NOMO-1 treated with DMSO at 0.1 percent for 48 hours (cell line): ENCODE measurements around the gene DVL1.
"Not testable (repeated sequence)": the region's sequence is repeated elsewhere in the genome, so short reads cannot be mapped to it uniquely, and the experiment has no call there.

Experiments
- DNase-seq: peaks from one replicate; lab custom pipeline; 2025; ENCODE audit not compliant: unreplicated experiment; lab: John Stamatoyannopoulos, UW

DVL1 gene

GRCh38 chr1:1349256-1350012 is at the start of gene DVL1:
Gene DVL1 (minus strand): TSS chr1:1349418. CDS start chr1:1349065, 353 bp downstream.
- peak; percentile 46 for DNase-seq

GRCh38 chr1:1398677-1399186 is 49.5 kb upstream of the DVL1 start:
- no peak for DNase-seq

- no peak for DNase-seq
Measured at GRCh38 chr1:1397839-1398523, 48.8 kb upstream of the DVL1 start.

- no peak for DNase-seq
Measured at GRCh38 chr1:1395166-1395565, 45.9 kb upstream of the DVL1 start.

- DNase-seq: no peak
Measured at GRCh38 chr1:1394116-1394515, 44.9 kb upstream of the DVL1 start.

GRCh38 chr1:1393428-1393827 is 44.2 kb upstream of the DVL1 start:
- no peak for DNase-seq

- DNase-seq: no peak
Measured at GRCh38 chr1:1393014-1393413, 43.8 kb upstream of the DVL1 start.

GRCh38 chr1:1391225-1391624 is 42.0 kb upstream of the DVL1 start:
- DNase-seq: no peak

- no peak for DNase-seq
Measured at GRCh38 chr1:1390675-1391074, 41.5 kb upstream of the DVL1 start.

- no peak for DNase-seq
Measured at GRCh38 chr1:1388078-1388472, 38.9 kb upstream of the DVL1 start.

GRCh38 chr1:1387098-1388077 is 38.2 kb upstream of the DVL1 start:
- no peak for DNase-seq

- DNase-seq: no peak
Measured at GRCh38 chr1:1385931-1386330, 36.7 kb upstream of the DVL1 start.

GRCh38 chr1:1385339-1385738 is 36.1 kb upstream of the DVL1 start:
- DNase-seq: not testable (repeated sequence)

- DNase-seq: no peak
Measured at GRCh38 chr1:1381294-1381693, 32.1 kb upstream of the DVL1 start.

GRCh38 chr1:1380860-1381259 is 31.6 kb upstream of the DVL1 start:
- no peak for DNase-seq

- no peak for DNase-seq
Measured at GRCh38 chr1:1377540-1378205, 28.5 kb upstream of the DVL1 start.

GRCh38 chr1:1376551-1377226 is 27.5 kb upstream of the DVL1 start:
- no peak for DNase-seq

GRCh38 chr1:1374929-1375662 is 25.9 kb upstream of the DVL1 start, which contains the start of gene AURKAIP1:
Gene AURKAIP1 (minus strand): TSS chr1:1375207. CDS start chr1:1374756, 451 bp downstream.
- DNase-seq: peak; percentile 100

- DNase-seq: no peak
Measured at GRCh38 chr1:1374589-1374928, 25.3 kb upstream of the DVL1 start.
